Panc1 (cell line): ENCODE measurements around the gene SH2B2. TPM values are rescaled to one million over a fixed set of nuclear protein-coding genes. Genes with fewer than 3 reads are reported as not detected.

Experiments
- ATAC-seq: fragments of 200-7000 bp; cut with Tn5 transposase; 2 replicates; pipeline ENCODE4 v1.9.1; 2020; ENCODE audit warnings: mild to moderate bottlenecking, moderate library complexity
- BruUV-seq: library from RNA; stranded (reverse); fragments of 400-500 nt; replicated peaks from 2 replicates; lab custom pipeline; 2021; lab: Mats Ljungman, UMichigan
- CTCF ChIA-PET: fragments of 300-600 bp; sonication (Branson Sonifier 250); formaldehyde crosslinking; loops from one replicate; lab custom pipeline; 2022; ENCODE audit warnings: antibody characterized with exemption; lab: Charles Lee
- POLR2A ChIA-PET: fragments of 300-600 bp; sonication (Branson Sonifier 250); formaldehyde crosslinking; loops from one replicate; lab custom pipeline; 2022; ENCODE audit warnings: antibody characterized with exemption; lab: Charles Lee
- DNase-seq: peaks from one replicate; pipeline ENCODE4 v3.0.0-alpha.2; 2010; ENCODE audit warnings: low read depth, low spot score
- H3K27ac ChIP-seq: 2 replicates; pipeline ENCODE4 v1.5.1; 2011; ENCODE audit warnings: mild to moderate bottlenecking, low read length, inconsistent platforms
- H3K27me3 ChIP-seq: fragments of 200-500 bp; sonication (Bioruptor generic); 2 replicates; pipeline ENCODE4 v1.6.0; 2014; ENCODE audit warnings: low read length, inconsistent platforms; ENCODE audit not compliant: control insufficient read depth, insufficient read depth
- H3K36me3 ChIP-seq: fragments of 200-500 bp; sonication (Bioruptor generic); 2 replicates; pipeline ENCODE4 v1.5.1; 2014; ENCODE audit warnings: inconsistent platforms, mild to moderate bottlenecking, low read length, moderate library complexity; ENCODE audit not compliant: control insufficient read depth, insufficient read depth
- H3K4me1 ChIP-seq: 2 replicates; pipeline ENCODE4 v1.5.1; 2011; ENCODE audit warnings: inconsistent platforms, mild to moderate bottlenecking, low read length, moderate library complexity; ENCODE audit not compliant: control insufficient read depth, insufficient read depth
- H3K4me3 ChIP-seq, 2 experiments: 2 replicates each; pipeline ENCODE4 v1.5.1; 2011 to 2012; ENCODE audit warnings: low read depth in 2 of 2, low read length in 2 of 2, mild to moderate bottlenecking in 2 of 2, inconsistent platforms in 1 of 2, moderate library complexity in 1 of 2
- H3K9me3 ChIP-seq: fragments of 200-500 bp; sonication (Bioruptor generic); 2 replicates; pipeline ENCODE4 v1.5.1; 2014; ENCODE audit warnings: low read depth, mild to moderate bottlenecking, inconsistent platforms, low read length, moderate library complexity; ENCODE audit not compliant: control insufficient read depth, insufficient read depth
- POLR2AphosphoS5 ChIP-seq: IDR thresholded peaks from 2 replicates; pipeline ENCODE4 v1.6.1; 2012; ENCODE audit warnings: mild to moderate bottlenecking, low read depth, low read length, moderate library complexity
- SIN3A ChIP-seq: IDR thresholded peaks from 2 replicates; pipeline ENCODE4 v1.6.1; 2012; ENCODE audit warnings: low read depth, mild to moderate bottlenecking, low read length, moderate library complexity, borderline replicate concordance; ENCODE audit not compliant: insufficient read depth
- TCF7L2 ChIP-seq: IDR thresholded peaks from 2 replicates; pipeline ENCODE4 v1.6.1; 2011; ENCODE audit warnings: mild to moderate bottlenecking, low read depth, low read length, inconsistent platforms
- in situ Hi-C: cut with HindIII; loops from 2 replicates; pipeline ENCODE4 v1.10.0; 2016; ENCODE audit warnings: low sequenced_read_pairs, low pct_unique_long_range_greater_than_20kb
- intact Hi-C: fragments of 100-400 bp; cut with micrococcal nuclease; formaldehyde crosslinking; loops from one replicate; pipeline ENCODE4 v1.10.0; 2022; ENCODE audit not compliant: unreplicated experiment
- total RNA-seq: library from RNA; stranded (reverse); gene quantifications from one replicate; pipeline ENCODE4 v1.2.1, GENCODE V29; 2021; ENCODE audit not compliant: unreplicated experiment
- TF ChIP-seq, protein P1 (sequence below), 2 experiments: IDR thresholded peaks; 2 replicates each; pipeline ENCODE4 v1.6.1; 2011 to 2012; ENCODE audit warnings: low read depth in 2 of 2, control low read depth in 1 of 2, low read length in 1 of 2, mild to moderate bottlenecking in 1 of 2, moderate library complexity in 1 of 2; ENCODE audit not compliant: insufficient read depth in 1 of 2
- TF ChIP-seq, protein P2 (sequence below): fragments of 450-650 bp; IDR thresholded peaks from 2 replicates; pipeline ENCODE4 v1.5.1; 2017; ENCODE audit warnings: mild to moderate bottlenecking

Gene SH2B2
- total RNA-seq, 1 experiment from 2014 or later: 2.8 TPM

DNA sequence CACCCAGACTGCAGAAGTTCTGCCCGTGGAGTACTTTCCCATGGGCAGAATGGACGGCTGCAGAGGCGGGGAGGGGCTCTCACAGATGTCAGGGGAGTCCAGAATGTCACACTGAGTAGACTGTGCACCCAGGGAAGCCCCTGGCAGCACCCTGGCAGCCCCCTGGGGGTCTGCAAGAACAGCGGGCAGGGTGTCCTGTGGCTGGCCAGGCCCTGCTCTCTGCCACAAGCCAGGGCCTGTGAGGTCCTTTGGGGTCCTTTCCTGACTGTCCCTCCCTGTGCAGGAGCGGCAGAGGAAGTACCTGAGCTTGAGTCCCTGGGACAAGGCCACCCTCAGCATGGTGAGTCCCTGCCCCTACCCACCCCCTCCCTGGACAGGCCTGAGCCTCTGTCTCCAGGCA is 6.1 kb upstream of the SH2B2 start:
- ATAC-seq (no peak), DNase-seq (no peak)
- Histone ChIP-seq H3K9me3 (no peaks in the 10 kb centered on the region), H3K27ac (no peak overlapping the region), H3K36me3 (no peaks in the 10 kb centered on the region), H3K4me3 (no peak overlapping the region), H3K27me3 (no peaks in the 10 kb centered on the region), H3K4me1 (no peaks in the 10 kb centered on the region; the same call in 1 of the 2 replicates)
- CTCF ChIA-PET: no interaction called here
- in situ Hi-C loops: loop anchor here (10.0 kb wide), 1 partner anchor 134 kb away; no protein-coding TSS in a partner anchor
- POLR2A ChIA-PET: no interaction called here
- no TSS peak for BruUV-seq
- TF ChIP-seq, protein P1, sequence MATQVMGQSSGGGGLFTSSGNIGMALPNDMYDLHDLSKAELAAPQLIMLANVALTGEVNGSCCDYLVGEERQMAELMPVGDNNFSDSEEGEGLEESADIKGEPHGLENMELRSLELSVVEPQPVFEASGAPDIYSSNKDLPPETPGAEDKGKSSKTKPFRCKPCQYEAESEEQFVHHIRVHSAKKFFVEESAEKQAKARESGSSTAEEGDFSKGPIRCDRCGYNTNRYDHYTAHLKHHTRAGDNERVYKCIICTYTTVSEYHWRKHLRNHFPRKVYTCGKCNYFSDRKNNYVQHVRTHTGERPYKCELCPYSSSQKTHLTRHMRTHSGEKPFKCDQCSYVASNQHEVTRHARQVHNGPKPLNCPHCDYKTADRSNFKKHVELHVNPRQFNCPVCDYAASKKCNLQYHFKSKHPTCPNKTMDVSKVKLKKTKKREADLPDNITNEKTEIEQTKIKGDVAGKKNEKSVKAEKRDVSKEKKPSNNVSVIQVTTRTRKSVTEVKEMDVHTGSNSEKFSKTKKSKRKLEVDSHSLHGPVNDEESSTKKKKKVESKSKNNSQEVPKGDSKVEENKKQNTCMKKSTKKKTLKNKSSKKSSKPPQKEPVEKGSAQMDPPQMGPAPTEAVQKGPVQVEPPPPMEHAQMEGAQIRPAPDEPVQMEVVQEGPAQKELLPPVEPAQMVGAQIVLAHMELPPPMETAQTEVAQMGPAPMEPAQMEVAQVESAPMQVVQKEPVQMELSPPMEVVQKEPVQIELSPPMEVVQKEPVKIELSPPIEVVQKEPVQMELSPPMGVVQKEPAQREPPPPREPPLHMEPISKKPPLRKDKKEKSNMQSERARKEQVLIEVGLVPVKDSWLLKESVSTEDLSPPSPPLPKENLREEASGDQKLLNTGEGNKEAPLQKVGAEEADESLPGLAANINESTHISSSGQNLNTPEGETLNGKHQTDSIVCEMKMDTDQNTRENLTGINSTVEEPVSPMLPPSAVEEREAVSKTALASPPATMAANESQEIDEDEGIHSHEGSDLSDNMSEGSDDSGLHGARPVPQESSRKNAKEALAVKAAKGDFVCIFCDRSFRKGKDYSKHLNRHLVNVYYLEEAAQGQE (IDR thresholded peaks at IDR 0.05; ENCODE audit: insufficient read depth in 1 of 2, low read depth in 2 of 2, low read length in 1 of 2): no peak
- TF ChIP-seq POLR2AphosphoS5: no peak
- TF ChIP-seq TCF7L2: no peak
- TF ChIP-seq, protein P2, sequence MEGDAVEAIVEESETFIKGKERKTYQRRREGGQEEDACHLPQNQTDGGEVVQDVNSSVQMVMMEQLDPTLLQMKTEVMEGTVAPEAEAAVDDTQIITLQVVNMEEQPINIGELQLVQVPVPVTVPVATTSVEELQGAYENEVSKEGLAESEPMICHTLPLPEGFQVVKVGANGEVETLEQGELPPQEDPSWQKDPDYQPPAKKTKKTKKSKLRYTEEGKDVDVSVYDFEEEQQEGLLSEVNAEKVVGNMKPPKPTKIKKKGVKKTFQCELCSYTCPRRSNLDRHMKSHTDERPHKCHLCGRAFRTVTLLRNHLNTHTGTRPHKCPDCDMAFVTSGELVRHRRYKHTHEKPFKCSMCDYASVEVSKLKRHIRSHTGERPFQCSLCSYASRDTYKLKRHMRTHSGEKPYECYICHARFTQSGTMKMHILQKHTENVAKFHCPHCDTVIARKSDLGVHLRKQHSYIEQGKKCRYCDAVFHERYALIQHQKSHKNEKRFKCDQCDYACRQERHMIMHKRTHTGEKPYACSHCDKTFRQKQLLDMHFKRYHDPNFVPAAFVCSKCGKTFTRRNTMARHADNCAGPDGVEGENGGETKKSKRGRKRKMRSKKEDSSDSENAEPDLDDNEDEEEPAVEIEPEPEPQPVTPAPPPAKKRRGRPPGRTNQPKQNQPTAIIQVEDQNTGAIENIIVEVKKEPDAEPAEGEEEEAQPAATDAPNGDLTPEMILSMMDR: no peak
- no peak for TF ChIP-seq SIN3A
- intact Hi-C loops: loop anchor here (1.0 kb wide), 1 partner anchor 110 kb away; no protein-coding TSS in a partner anchor

DNA sequence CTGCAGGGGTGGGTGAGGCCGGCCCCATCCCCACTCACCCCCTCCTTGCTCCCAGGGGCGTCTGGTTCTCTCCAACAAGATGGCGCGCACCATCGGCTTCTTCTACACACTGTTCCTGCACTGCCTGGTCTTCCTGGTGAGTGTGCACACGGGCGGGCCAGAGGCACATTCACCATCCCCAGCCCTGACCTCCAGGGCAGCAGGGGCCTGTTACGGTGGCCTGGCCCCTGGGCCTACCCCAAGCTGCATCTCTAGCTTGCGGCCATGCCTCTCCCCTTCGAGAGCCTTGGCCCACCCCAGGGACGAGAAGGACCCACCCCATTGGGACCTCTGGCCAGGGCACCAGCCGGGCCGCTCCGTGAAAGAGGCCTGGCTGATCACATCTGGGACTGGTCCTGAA is 4.9 kb upstream of the SH2B2 start:
- in situ Hi-C loops: loop anchor here (10.0 kb wide), 1 partner anchor 133 kb away; no protein-coding TSS in a partner anchor

More for the DNA sequence above, 4.9 kb upstream of the SH2B2 start:
- Histone ChIP-seq H3K27me3 (no peaks in the 10 kb centered on the region), H3K36me3 (no peaks in the 10 kb centered on the region), H3K4me1 (no peaks in the 10 kb centered on the region; the same call in 1 of the 2 replicates), H3K4me3 (no peak overlapping the region), H3K9me3 (no peaks in the 10 kb centered on the region), H3K27ac (no peak overlapping the region)
- TF ChIP-seq, protein P1 (IDR thresholded peaks at IDR 0.05; ENCODE audit: insufficient read depth in 1 of 2, low read depth in 2 of 2, low read length in 1 of 2): no peak
- TF ChIP-seq POLR2AphosphoS5 (no peak), SIN3A (no peak), TCF7L2 (no peak)
- TF ChIP-seq, protein P2: no peak
- ATAC-seq (no peak), DNase-seq (no peak)
- no TSS peak for BruUV-seq
- intact Hi-C loops: no loop called here
- ChIA-PET CTCF (interaction anchor here (0.6 kb wide), 1 partner anchor 960 kb away, joined by 3 read pairs; the partner anchor contains the start of gene IFT22), POLR2A (no interaction called here)
